ENCODE results near the gene ABCA2.

DNA sequence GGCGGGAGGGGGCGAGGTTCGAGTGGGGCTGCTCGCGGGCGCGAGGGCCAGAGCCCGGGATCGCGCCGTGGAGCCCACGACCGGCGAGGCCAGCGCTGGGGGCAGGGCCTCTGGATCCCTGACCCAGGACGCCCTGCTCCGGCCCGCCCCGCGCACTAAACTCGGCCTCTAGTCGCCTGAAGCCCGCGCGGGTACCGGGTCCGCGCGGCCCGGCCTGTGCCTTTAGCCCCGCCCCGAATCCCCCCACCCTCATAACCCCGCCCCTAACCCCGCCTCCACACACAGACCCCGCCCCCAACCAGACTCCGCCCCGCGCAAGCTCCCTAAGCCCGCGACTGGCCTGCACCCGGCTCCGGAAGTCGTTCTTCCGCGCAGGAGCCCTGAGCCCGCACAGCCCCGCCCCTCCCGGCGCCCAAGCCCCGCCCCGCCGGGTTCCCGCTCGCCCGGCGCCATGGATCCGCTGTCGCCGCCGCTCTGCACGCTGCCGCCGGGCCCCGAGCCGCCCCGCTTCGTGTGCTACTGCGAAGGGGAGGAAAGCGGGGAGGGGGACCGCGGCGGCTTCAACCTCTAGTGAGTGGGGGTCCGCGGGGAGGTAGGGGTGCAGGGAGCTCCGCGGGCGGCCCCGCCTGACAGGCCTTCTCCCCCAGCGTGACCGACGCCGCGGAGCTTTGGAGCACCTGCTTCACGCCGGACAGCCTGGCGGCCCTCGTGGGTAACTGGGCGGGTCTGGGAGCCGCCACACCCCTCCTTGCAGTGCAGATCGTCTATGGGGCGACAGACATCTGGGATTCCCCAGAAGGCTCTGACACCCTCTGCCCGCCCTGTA, 35.8 kb downstream of the ABCA2 start, which contains the start of gene PAXX:
- peak in 1 of 3 donors; percentile 15 for TF ChIP-seq CTCF (IDR thresholded peaks at IDR 0.05)
- TF ChIP-seq POLR2A (IDR thresholded peaks at IDR 0.05), result no peak
- peak in 2 of 3 donors; percentile 2 to 34 for TF ChIP-seq POLR2AphosphoS5 (IDR thresholded peaks at IDR 0.05)

All from breast epithelium (tissue), 3 donors.